AG08396 (cell line): ENCODE data around the gene CCDC170.
"Not testable (repeated sequence)": the region's sequence is repeated elsewhere in the genome, so short reads cannot be mapped to it uniquely, and the experiment has no call there.

Source experiments
- DNase-seq: peaks from one replicate; pipeline ENCODE4 v3.0.0; 2012; ENCODE audit warnings: low spot score, mixed read lengths

Gene CCDC170

DNA sequence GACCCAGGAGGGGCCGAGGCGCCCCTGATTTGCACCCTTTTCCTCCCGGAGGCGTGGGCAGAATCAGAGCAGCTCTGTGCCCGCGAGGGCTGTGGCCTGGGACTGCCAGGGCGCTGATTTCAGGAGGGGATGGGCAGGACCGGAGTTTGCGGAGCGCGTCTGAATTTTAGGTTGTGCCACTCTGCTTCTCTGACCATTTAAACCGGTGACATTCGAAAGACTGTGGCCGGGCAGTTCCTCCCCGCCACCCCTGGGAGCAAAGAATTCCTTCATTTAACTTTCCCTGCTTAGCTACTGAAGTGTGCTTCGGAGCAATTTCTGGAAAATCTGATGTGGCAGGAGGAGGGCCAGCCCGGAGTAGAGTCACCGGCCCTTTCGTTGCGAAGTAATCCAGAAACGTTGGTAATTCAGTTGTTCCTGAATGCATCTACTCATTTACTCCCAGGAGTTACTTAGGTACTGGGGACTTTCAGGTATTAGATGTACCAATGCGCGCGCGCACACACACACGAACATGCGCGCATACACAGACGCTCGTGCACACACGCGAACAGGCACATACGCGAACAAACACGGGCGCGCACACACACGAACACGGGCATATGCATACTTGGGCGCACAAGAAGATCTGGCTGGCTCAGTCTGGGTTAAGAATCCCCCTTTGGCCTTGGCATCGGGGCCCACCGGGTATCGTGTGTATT, 568 bp downstream of the CCDC170 start:
- peak; percentile 38 for DNase-seq

DNA sequence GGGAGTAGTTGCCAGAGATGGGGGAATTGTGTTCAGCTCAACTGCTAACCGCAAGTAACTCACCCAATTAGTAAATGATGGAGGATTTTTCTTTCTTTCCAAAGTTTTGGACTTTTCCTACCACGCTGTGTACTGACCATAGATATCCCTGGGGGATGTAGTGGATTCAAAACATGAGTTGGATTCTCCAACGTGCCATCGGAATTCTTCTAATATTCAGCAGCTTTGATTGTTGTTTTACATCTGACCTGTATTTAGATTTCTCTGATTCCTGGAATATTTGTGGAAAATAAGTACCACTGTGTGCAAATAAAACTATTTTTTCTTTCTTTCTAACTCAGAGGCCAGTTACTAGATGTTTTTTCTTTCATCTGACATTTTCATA, 1.1 kb downstream of the CCDC170 start:
- peak; percentile 29 for DNase-seq

DNA sequence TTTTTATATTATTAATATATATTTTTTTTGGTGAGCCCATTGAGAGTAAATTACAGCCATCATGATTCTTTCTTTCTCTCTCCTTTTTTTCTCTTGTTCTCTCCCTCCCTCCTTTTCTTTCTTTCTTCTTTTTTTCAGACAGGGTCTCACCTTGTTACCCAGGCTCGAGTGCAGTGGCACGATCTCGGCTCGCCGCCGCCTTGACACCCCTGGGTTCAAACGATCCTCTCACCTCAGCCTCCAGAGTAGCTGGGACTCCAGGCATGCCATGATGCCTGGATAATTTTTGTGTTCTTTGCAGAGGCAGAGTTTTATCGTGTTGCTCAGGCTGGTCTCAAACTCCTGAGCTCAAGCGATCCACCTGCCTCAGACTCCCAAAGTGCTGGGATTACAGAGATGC, 1.6 kb downstream of the CCDC170 start:
- no peak for DNase-seq

DNA sequence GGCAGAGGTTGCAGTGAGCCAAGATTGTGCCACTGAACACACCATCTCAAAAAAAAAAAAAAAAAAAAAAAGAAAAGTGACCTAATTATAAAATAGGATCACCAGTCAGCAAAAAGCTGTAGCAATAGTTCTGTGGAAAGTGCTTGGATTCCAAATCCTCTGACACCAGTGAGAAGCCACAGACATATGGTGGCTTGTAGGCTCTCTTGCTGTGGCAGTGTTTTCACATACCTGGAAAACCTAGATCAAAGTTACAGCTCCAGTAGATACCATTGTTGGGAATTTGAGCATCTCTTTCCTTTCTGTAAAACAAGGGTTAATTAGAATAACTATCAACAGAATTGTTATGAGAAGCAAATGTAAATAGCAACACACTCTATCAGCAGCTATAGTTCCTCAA, 4.1 kb downstream of the CCDC170 start:
- no peak for DNase-seq

DNA sequence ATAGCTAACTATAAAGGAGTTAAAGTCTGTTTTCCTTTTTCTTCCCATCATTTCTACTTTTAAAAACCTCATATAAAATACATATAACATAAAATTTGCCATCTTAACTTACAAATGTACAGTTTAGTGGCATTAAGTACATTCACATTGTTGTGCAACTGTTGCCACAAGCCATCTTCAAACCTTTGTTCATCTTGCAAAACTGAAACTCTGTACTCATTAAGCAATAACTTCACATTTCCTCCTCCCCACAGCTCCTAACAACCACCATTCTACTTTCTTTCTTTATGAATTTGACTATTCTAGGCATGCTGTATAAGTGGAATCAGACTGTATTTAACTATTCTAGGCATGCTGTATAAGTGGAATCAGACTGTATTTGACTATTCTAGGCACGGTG, 4.5 kb downstream of the CCDC170 start:
- no peak for DNase-seq

DNA sequence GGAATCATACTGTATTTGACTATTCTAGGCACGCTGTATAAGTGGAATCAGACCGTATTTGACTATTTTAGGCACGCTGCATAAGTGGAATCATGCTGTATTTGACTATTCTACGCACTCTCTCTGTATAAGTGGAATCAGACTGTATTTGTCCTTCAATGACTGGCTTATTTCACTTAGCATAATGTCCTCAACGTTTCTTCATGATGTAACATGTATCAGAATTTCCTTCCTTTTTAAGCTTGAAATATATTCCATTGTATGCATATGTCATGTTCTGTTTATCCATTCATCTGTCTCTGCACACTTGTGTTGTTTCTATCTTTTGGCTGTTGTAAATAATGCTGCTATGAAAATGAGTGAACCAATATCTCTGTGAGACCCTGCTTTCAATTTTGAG, 5.7 kb downstream of the CCDC170 start:
- no peak for DNase-seq

DNA sequence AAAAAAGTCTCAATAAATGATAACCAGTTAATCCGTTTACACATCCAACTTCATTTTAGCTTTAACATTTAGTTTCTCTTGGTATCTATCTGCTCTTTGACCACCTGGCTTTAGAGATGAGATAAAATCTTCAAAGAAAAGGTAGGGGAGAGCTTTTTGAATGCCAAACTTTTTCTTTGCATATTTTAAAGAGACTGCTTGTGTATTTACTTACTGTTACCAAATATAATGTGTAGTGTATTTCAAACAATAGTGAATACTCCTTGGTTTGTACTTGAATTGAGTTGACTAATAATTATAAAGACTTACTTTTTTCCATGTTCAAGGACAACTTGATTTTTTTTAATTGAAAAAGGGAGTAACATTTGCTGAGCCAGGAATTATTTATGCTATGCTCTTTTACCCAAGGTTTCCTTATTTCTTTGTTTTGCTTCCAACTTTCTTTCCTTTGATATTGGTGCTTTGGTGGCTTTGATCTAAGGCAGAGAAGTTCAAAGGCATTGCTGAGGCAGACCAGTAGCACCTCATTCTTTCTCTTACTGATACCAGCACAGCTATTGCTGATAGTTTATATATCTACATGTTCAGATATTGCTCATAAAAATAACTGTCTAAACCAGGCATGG, 7.8 kb downstream of the CCDC170 start:
- no peak for DNase-seq

DNA sequence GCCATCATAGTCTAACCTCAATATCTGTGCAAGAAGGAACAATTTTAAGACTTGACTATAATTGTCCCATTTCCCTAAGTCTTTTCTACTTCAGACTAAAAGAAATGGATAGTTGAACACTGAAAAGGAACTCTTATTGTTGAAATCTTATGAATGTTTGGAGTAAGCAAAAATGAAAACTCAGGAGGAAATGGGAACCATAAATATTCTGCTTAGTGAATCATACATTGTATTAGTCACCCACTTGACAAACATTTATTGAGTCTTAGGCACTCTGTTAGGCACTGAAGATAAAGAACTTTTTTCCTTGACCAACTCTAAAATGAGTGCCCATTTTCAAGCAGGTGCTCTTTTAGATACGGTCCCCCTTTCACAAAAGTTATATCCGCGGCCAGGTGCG, 8.7 kb downstream of the CCDC170 start:
- DNase-seq, result peak; percentile 37

GRCh38 chr6:151506761-151507160, 12.9 kb downstream of the CCDC170 start:
- DNase-seq, result no peak

- no peak for DNase-seq
These were observed 15.2 kb downstream of the CCDC170 start for GRCh38 chr6:151509048-151509447.

- no peak for DNase-seq
These were observed 18.7 kb downstream of the CCDC170 start for GRCh38 chr6:151512481-151512880.

DNA sequence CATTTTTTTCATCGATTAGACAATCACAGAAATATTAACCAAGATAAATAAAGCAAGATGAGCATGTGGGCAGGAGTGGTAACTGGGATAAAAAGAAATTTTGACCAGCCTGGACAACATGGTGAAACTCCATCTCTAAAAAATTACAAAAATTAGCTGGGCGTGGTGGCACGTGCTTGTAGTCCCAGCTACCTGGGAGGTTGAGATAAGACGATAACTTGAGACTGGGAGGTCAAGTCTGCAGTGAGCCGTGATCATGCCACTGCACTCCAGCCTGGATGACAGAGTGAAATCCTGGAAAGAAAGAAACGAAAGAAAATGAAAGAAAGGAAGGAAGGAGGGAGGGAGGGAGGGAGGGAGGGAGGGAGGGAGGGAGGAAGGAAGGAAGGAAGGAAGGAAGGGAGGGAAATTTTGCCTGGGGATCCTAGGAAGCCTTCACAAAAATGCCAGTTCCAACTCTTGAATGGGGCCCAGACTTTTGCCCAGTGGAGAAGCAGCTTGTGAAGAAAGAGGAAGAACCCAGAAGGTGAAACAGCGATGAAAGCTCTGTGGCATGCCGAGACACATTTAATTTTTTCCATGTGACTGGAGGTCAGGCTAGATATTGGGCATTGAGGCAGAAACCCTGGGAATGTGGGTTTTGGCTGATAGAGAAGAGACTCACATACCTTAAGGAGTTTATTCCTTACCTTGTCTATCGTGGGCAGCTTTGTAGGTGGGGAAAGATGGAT, 20.3 kb downstream of the CCDC170 start:
- DNase-seq, result no peak

DNA sequence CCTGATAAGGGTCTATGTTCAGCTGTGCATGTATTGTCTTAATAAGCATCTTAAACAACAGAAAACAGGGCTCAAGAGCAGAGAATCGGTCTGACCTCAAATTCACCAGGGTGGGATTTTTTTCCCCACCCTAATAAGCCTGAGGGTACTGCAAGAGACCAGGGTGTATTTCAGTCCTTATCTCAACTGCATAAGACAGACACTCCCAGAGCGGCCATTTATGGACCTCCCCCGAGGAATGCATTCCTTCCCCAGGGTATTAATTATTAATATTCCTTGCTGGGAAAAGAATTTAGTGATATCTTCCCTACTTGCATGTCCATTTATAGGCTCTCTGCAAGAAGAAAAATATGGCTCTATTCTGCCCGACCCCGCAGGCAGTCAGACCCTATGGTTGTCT, 25.2 kb downstream of the CCDC170 start:
- DNase-seq, result not testable (repeated sequence)

DNA sequence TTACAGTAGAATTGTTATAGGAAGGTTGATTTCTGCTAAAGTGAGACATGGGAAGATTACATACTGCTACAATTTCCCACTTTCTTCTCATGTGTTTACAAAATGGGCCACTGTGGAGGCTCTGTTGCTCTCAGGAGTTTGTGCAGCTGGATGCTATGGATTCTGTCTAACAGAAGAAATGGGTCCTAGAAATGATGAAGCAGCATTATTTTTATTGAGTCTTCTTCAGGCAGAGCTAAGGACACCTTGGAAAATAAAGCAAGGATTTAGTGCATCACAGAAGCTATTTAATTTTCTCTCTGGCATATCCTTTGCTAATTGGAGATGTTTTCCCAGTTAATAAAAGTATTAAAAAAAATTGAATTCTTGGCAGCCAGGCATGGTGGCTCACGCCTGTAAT, 29.2 kb downstream of the CCDC170 start:
- no peak for DNase-seq

- DNase-seq, result no peak
These were observed 30.2 kb downstream of the CCDC170 start for GRCh38 chr6:151524059-151524458.

- DNase-seq, result no peak
These were observed 40.8 kb downstream of the CCDC170 start for GRCh38 chr6:151534576-151534975.

DNA sequence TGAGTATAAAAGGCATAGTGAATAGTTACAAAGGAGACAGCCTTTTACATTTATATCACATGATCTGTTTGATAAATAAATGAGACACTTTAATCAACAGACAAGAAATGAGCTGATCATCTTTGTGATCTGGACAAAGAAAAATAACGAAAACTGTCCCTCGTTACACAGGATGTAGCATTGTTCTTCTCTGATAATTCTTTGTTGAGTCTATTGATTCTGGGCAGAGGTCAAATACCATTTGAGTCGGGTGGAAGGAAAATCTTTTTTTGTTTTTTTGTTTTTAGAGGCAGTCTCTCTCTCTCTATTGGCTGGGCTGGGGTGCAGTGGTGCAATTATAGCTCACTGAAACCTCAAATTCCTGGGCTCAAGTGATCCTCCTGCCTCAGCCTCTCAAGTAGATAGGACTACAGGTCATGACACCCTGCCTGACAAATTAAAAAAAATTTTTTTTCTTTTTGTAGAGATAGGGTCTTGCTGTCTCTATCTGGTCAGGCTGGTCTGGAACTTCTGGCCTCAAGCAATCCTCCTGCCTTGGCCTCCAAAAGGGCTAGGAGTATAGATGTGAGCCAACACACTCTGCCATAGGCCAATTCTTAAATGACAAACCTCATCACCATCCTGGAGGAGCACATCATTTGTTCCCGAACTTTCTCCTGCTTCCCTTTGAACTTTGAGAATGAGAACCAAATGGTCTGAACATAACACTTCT, 41.8 kb downstream of the CCDC170 start:
- no peak for DNase-seq

DNA sequence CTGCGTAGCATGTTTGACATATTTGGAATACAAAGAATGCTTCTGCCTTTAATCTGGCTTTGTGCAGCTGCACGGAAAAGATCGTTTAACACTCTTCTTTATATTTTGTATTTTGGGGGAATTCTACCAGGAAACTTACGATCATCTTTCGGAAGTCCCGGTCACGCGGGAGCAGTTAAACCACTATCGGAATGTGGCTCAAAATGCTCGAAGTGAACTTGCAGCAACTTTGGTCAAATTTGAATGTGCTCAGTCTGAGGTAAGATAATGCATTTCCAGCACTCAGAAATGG, 42.3 kb downstream of the CCDC170 start:
- no peak for DNase-seq

- no peak for DNase-seq
These were observed 43.7 kb downstream of the CCDC170 start for GRCh38 chr6:151537556-151537955.

- DNase-seq, result no peak
These were observed 45.9 kb downstream of the CCDC170 start for GRCh38 chr6:151539506-151540268.

GRCh38 chr6:151544453-151544852, 50.6 kb downstream of the CCDC170 start:
- no peak for DNase-seq

GRCh38 chr6:151544884-151545283, 51.1 kb downstream of the CCDC170 start:
- not testable (repeated sequence) for DNase-seq
